ENCODE measurements around the gene UQCR10. TPM values are rescaled to one million over a fixed set of nuclear protein-coding genes. Genes with fewer than 3 reads are reported as not detected.

The UQCR10 gene
- total and polyA plus RNA-seq, 2 experiments from 2014 or later, result 78.0 to 535 TPM

- no peak for ATAC-seq
- H3K36me3 ChIP-seq (ENCODE audit: insufficient read depth), result no peaks in the 10 kb centered on the region
- no peak overlapping the region for H3K4me2 ChIP-seq
- no peaks in the 10 kb centered on the region for H3K9me2 ChIP-seq (ENCODE audit: insufficient read depth)
- H3K9me3 Mint-ChIP-seq, result no peaks in the 10 kb centered on the region; the same call in 1 of the 3 replicates
- no peaks in the 10 kb centered on the region for H3K4me1 ChIP-seq (ENCODE audit: insufficient read depth)
- DNase-seq (ENCODE audit: low spot score), result no peak
- no peaks in the 10 kb centered on the region for H3F3A ChIP-seq (replicated peaks; ENCODE audit: low read depth)
- H3K27me3 ChIP-seq (ENCODE audit: insufficient read depth), result no peaks in the 10 kb centered on the region
- TF ChIP-seq ZNF114 (CRISPR knock-in tag; IDR thresholded peaks at IDR 0.05) (no peak), REST (IDR thresholded peaks at IDR 0.05; ENCODE audit: unreplicated experiment) (no peak), STAT1 (IDR thresholded peaks at IDR 0.05; ENCODE audit: unreplicated experiment) (no peak), EZH2 (IDR thresholded peaks at IDR 0.05; ENCODE audit: low read depth, unreplicated experiment) (no peak), NANOG (IDR thresholded peaks at IDR 0.05; ENCODE audit: borderline replicate concordance) (no peak), ETS1 (IDR thresholded peaks at IDR 0.05) (no peak), EZH2phosphoT487 (IDR thresholded peaks at IDR 0.05; ENCODE audit: unreplicated experiment) (no peak), CREB1 (CRISPR knock-in tag; IDR thresholded peaks at IDR 0.05; ENCODE audit: low read depth) (no peak), POLR2AphosphoS5 (IDR thresholded peaks at IDR 0.05; ENCODE audit: low read depth) (no peak), ZNF331 (CRISPR knock-in tag; IDR thresholded peaks at IDR 0.05; ENCODE audit: low read depth) (no peak), JUNB (IDR thresholded peaks at IDR 0.05; ENCODE audit: unreplicated experiment) (no peak), CTCF (conservative IDR thresholded peaks at IDR 0.05; ENCODE audit: low read depth in 2 of 2) (no peak), ZNF462 (CRISPR knock-in tag; IDR thresholded peaks at IDR 0.05) (no peak)
- H3K4me1 Mint-ChIP-seq, result no peaks in the 10 kb centered on the region
- H2AFZ ChIP-seq, result no peak overlapping the region
- H3K27ac Mint-ChIP-seq, result no peak overlapping the region
- H3K36me3 Mint-ChIP-seq (ENCODE audit: low read depth), result peaks cover 3% of the 10 kb centered on the region; the same call in 1 of the 3 replicates
- no peak overlapping the region for H3K27ac ChIP-seq (ENCODE audit: low read depth)
- H3K27me3 Mint-ChIP-seq (ENCODE audit: insufficient read depth, low read depth, poor library complexity), result peaks cover 5% of the 10 kb centered on the region
- no peak overlapping the region for H3K4me3 ChIP-seq
- no peaks in the 10 kb centered on the region for H4K20me1 ChIP-seq (replicated peaks; ENCODE audit: insufficient read depth)
- H3K4me3 Mint-ChIP-seq, result no peak overlapping the region
- no peaks in the 10 kb centered on the region for H3K79me2 ChIP-seq (replicated peaks; ENCODE audit: insufficient read depth)
Measured at GRCh38 chr22:29748248-29748893, 18.8 kb upstream of the UQCR10 start.
